IMR-90 (cell line): ENCODE measurements around the gene NCOA3. TPM values are rescaled to one million over a fixed set of nuclear protein-coding genes. Genes with fewer than 3 reads are reported as not detected.

Experiments
- ATAC-seq: fragments of 200-7000 bp; cut with Tn5 transposase; 2 replicates; pipeline ENCODE4 v1.9.1; 2020; ENCODE audit warnings: low read depth, mild to moderate bottlenecking, moderate library complexity
- BruUV-seq: library from RNA; stranded (reverse); fragments of 400-500 nt; replicated peaks from 2 replicates; lab custom pipeline; 2021; lab: Mats Ljungman, UMichigan
- CTCF ChIA-PET: fragments of 300-600 bp; formaldehyde crosslinking; extraction: SDS; loops from one replicate; lab custom pipeline; 2021; ENCODE audit warnings: antibody characterized with exemption; lab: Yijun Ruan, JAX
- POLR2A ChIA-PET: fragments of 300-600 bp; sonication (Branson Sonifier 250); formaldehyde crosslinking; loops from one replicate; lab custom pipeline; 2022; ENCODE audit warnings: antibody characterized with exemption; ENCODE audit not compliant: unreplicated experiment; lab: Charles Lee
- DNase-seq: peaks from one replicate; pipeline ENCODE4 v3.0.0; 2013
- H2AFZ ChIP-seq: replicated peaks from 2 replicates; pipeline ENCODE3; 2013; ENCODE audit warnings: low read length, mild to moderate bottlenecking; ENCODE audit not compliant: poor library complexity
- H2AK5ac ChIP-seq: 2 replicates; pipeline ENCODE4 v1.6.1; 2013; ENCODE audit warnings: low read depth, low read length, inconsistent platforms
- H2AK9ac ChIP-seq: replicated peaks from 2 replicates; pipeline ENCODE3; 2013; ENCODE audit warnings: mild to moderate bottlenecking, low read depth, low read length, moderate library complexity; ENCODE audit not compliant: poor library complexity
- H2BK120ac ChIP-seq: 2 replicates; pipeline ENCODE4 v1.6.1; 2013; ENCODE audit warnings: low read depth, low read length, inconsistent platforms
- H2BK15ac ChIP-seq: 3 replicates; pipeline ENCODE4 v1.6.1; 2013; ENCODE audit warnings: low read depth, low read length, inconsistent platforms
- H2BK20ac ChIP-seq: 2 replicates; pipeline ENCODE4 v1.6.1; 2013; ENCODE audit warnings: low read depth, mild to moderate bottlenecking, inconsistent platforms, low read length, moderate library complexity
- H2BK5ac ChIP-seq: 2 replicates; pipeline ENCODE4 v1.6.1; 2013; ENCODE audit warnings: mild to moderate bottlenecking, low read depth, low read length, inconsistent platforms; ENCODE audit not compliant: poor library complexity, severe bottlenecking
- H3K14ac ChIP-seq: replicated peaks from 2 replicates; pipeline ENCODE4 v1.6.1; 2013; ENCODE audit warnings: low read depth, low read length, inconsistent platforms
- H3K18ac ChIP-seq: 2 replicates; pipeline ENCODE4 v1.6.1; 2013; ENCODE audit warnings: low read depth, low read length, control low read depth
- H3K23ac ChIP-seq: 2 replicates; pipeline ENCODE4 v1.6.1; 2013; ENCODE audit warnings: low read depth, low read length, inconsistent platforms
- H3K27ac ChIP-seq: 2 replicates; pipeline ENCODE4 v1.5.1; 2013; ENCODE audit warnings: mild to moderate bottlenecking, control low read depth, low read length; ENCODE audit not compliant: insufficient read depth
- H3K27me3 ChIP-seq: 2 replicates; pipeline ENCODE4 v1.6.1; 2013; ENCODE audit warnings: low read length; ENCODE audit not compliant: control insufficient read depth, insufficient read depth
- H3K36me3 ChIP-seq: 2 replicates; pipeline ENCODE4 v1.6.1; 2013; ENCODE audit warnings: low read length, mixed read lengths; ENCODE audit not compliant: control insufficient read depth, insufficient read depth
- H3K4ac ChIP-seq: 2 replicates; pipeline ENCODE4 v1.6.1; 2013; ENCODE audit warnings: low read depth, low read length, inconsistent platforms
- H3K4me1 ChIP-seq: 2 replicates; pipeline ENCODE4 v1.6.1; 2013; ENCODE audit warnings: low read length, mixed read lengths; ENCODE audit not compliant: control insufficient read depth, insufficient read depth
- H3K4me2 ChIP-seq: 2 replicates; pipeline ENCODE4 v1.6.1; 2013; ENCODE audit warnings: low read depth, mild to moderate bottlenecking, control low read depth, low read length, moderate library complexity
- H3K4me3 ChIP-seq: 2 replicates; pipeline ENCODE4 v1.5.1; 2013; ENCODE audit warnings: low read depth, mild to moderate bottlenecking, control low read depth, low read length, moderate library complexity; ENCODE audit not compliant: insufficient read depth
- H3K56ac ChIP-seq: 2 replicates; pipeline ENCODE4 v1.6.1; 2013; ENCODE audit warnings: low read length, inconsistent platforms; ENCODE audit not compliant: insufficient read depth; ENCODE audit errors: extremely low read depth
- H3K79me1 ChIP-seq, 2 experiments: 2 replicates each; pipeline ENCODE4 v1.6.1; 2013; ENCODE audit warnings: low read length in 2 of 2, inconsistent platforms in 1 of 2, low read depth in 1 of 2
- H3K9ac ChIP-seq: 2 replicates; pipeline ENCODE4 v1.6.1; 2013; ENCODE audit warnings: low read depth, low read length, control low read depth
- H3K9me1 ChIP-seq: 2 replicates; pipeline ENCODE4 v1.6.1; 2013; ENCODE audit warnings: low read length, inconsistent platforms; ENCODE audit not compliant: insufficient read depth
- H3K9me3 ChIP-seq: 2 replicates; pipeline ENCODE4 v1.6.1; 2013; ENCODE audit warnings: low read length; ENCODE audit not compliant: control insufficient read depth, insufficient read depth
- H4K20me1 ChIP-seq: 2 replicates; pipeline ENCODE4 v1.6.1; 2013; ENCODE audit warnings: low read length, inconsistent platforms; ENCODE audit not compliant: insufficient read depth
- H4K5ac ChIP-seq: 2 replicates; pipeline ENCODE4 v1.6.1; 2013; ENCODE audit warnings: mild to moderate bottlenecking, low read depth, low read length, control low read depth
- H4K8ac ChIP-seq, 2 experiments: 2 replicates each; pipeline ENCODE4 v1.6.1; 2013; ENCODE audit warnings: low read depth in 2 of 2, low read length in 2 of 2, control low read depth in 1 of 2, inconsistent platforms in 1 of 2
- H4K91ac ChIP-seq: 2 replicates; pipeline ENCODE4 v1.6.1; 2013; ENCODE audit warnings: low read depth, low read length, inconsistent platforms; ENCODE audit not compliant: insufficient read depth
- BHLHE40 ChIP-seq: fragments of 150-350 bp; IDR thresholded peaks from 2 replicates; pipeline ENCODE4 v1.6.1; 2016; ENCODE audit warnings: mild to moderate bottlenecking, low read depth, low read length
- USF2 ChIP-seq: fragments of 150-350 bp; IDR thresholded peaks from 2 replicates; pipeline ENCODE4 v1.6.1; 2017; ENCODE audit warnings: mild to moderate bottlenecking, antibody characterized with exemption, low read length, low read depth
- WGBS, 2 experiments: methylation state at CpG; one replicate each; pipeline versions ENCODE4 v1.1.5 to v1.1.7; 2013; ENCODE audit warnings: missing lambda C conversion rate in 2 of 2; ENCODE audit not compliant: insufficient read length in 1 of 2; ENCODE audit errors: extremely low coverage in 2 of 2; 5-methylcytosine and 5-hydroxymethylcytosine counted together
- dilution Hi-C: fragments of 300-500 bp; cut with HindIII; formaldehyde crosslinking; loops from one replicate; pipeline ENCODE4 v1.14.3; 2018; ENCODE audit warnings: low sequenced_read_pairs; ENCODE audit not compliant: unreplicated experiment
- in situ Hi-C: fragments of 300-500 bp; cut with MboI; formaldehyde crosslinking; loops from 3 replicates; pipeline ENCODE4 v1.14.3; 2019; ENCODE audit warnings: low sequenced_read_pairs, inconsistent platforms, mixed read lengths
- intact Hi-C: fragments of 100-400 bp; cut with micrococcal nuclease; formaldehyde crosslinking; loops from 2 replicates; pipeline ENCODE4 v1.10.0; 2022
- polyA plus RNA-seq, 3 experiments: library from polyadenylated mRNA; depleted of rRNA; stranded (reverse); fragments of >200 nt; gene quantifications; 2 replicates each; pipeline ENCODE4 v1.2.3, GENCODE V29; 2012; ENCODE audit warnings: low replicate concordance in 1 of 3
- total RNA-seq: library from RNA; depleted of rRNA; stranded (reverse); fragments of >200 nt; gene quantifications from 2 replicates; pipeline ENCODE4 v1.2.3, GENCODE V29; 2012

NCOA3 gene
- total and polyA plus RNA-seq, 2 of the 4 experiments (the other 2 are of a cell fraction) = 8.8 to 29.0 TPM

GRCh38 chr20:47648943-47649342 is 147.3 kb downstream of the NCOA3 start:
- no CpG with 5 or more reads among the region's 6 CpGs for WGBS, 2 experiments
- H3K9ac ChIP-seq = no peak overlapping the region
- H4K91ac ChIP-seq = no peak overlapping the region
- H2AK5ac ChIP-seq = no peak overlapping the region
- no peaks in the 10 kb centered on the region; the same call in 1 of the 2 replicates for H3K9me1 ChIP-seq
- no peak overlapping the region for H3K4me2 ChIP-seq
- no peak overlapping the region for H3K27ac ChIP-seq
- peaks cover 44% of the 10 kb centered on the region for H3K36me3 ChIP-seq
- no peak overlapping the region for H3K14ac ChIP-seq
- CTCF ChIA-PET = interaction anchor here (0.7 to 1.2 kb wide), 2 partner anchors 8 to 15 kb away, joined by 6 read pairs; no protein-coding TSS in a partner anchor
- no peak overlapping the region for H3K56ac ChIP-seq
- H3K79me1 ChIP-seq = peaks cover 0 to 4% of the 10 kb centered on the region in 2 experiments; a peak in 2 of 4 replicates
- ATAC-seq (no peak), DNase-seq (no peak)
- no peak overlapping the region for H2AK9ac ChIP-seq
- no peak overlapping the region for H2BK5ac ChIP-seq
- no peak overlapping the region for H4K8ac ChIP-seq
- no peak overlapping the region for H2BK120ac ChIP-seq
- H2AFZ ChIP-seq = no peak overlapping the region
- BruUV-seq = no TSS peak
- H3K9me3 ChIP-seq = no peaks in the 10 kb centered on the region
- H2BK15ac ChIP-seq = no peak overlapping the region
- no peak overlapping the region for H3K23ac ChIP-seq
- intact Hi-C loops = no loop called here
- no peaks in the 10 kb centered on the region for H3K4me1 ChIP-seq
- TF ChIP-seq BHLHE40 (no peak), USF2 (no peak)
- no peaks in the 10 kb centered on the region for H3K27me3 ChIP-seq
- H4K20me1 ChIP-seq = no peaks in the 10 kb centered on the region
- dilution Hi-C loops = no loop called here
- in situ Hi-C loops = no loop called here
- no peak overlapping the region for H4K5ac ChIP-seq
- no peak overlapping the region for H3K4me3 ChIP-seq
- H3K4ac ChIP-seq = no peak overlapping the region
- H2BK20ac ChIP-seq = no peak overlapping the region
- no peak overlapping the region for H3K18ac ChIP-seq
- POLR2A ChIA-PET = no interaction called here
